ENCODE measurements around the gene XYLT1. TPM values are rescaled to one million over a fixed set of nuclear protein-coding genes. Genes with fewer than 3 reads are reported as not detected.
A peak's percentile ranks its signal among the peaks of the same experiment; 100 is the strongest.
"Not testable (repeated sequence)": the region's sequence is repeated elsewhere in the genome, so short reads cannot be mapped to it uniquely, and the experiment has no call there.

The XYLT1 gene
- total RNA-seq, 2 donors from 2014 or later: 6.0 to 15.2 TPM

DNA sequence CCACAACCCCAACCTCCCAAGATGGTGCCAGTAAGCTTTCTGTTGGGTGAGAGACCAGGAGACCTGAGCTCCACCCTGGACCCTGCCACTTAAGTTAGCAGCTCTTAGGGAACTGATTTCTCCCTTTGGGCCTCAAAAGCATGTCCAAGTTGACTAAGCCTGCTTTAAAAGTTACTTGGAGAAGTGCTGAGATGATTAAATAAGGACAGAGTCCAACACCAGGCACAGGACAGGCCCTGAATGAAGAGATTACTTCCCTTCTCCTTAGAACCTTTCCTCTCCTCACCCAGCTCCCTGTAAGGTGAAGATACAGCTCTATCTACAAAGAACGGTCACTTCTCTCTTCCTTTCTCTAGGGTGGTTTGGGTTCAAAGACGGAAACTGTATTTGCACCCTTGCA lies 162.6 kb downstream of the XYLT1 start:
- Histone ChIP-seq H3K36me3 (replicated peaks in 1 of 2; ENCODE audit: insufficient read depth in 1 of 2, low read depth in 2 of 2) (no peaks in the 10 kb centered on the region), H3K9me3 (no peaks in the 10 kb centered on the region), H3K27me3 (no peaks in the 10 kb centered on the region), H3K4me3 (no peak overlapping the region), H3K27ac (no peak overlapping the region), H3K4me1 (peaks cover 61% of the 10 kb centered on the region)
- TF ChIP-seq, protein P1, sequence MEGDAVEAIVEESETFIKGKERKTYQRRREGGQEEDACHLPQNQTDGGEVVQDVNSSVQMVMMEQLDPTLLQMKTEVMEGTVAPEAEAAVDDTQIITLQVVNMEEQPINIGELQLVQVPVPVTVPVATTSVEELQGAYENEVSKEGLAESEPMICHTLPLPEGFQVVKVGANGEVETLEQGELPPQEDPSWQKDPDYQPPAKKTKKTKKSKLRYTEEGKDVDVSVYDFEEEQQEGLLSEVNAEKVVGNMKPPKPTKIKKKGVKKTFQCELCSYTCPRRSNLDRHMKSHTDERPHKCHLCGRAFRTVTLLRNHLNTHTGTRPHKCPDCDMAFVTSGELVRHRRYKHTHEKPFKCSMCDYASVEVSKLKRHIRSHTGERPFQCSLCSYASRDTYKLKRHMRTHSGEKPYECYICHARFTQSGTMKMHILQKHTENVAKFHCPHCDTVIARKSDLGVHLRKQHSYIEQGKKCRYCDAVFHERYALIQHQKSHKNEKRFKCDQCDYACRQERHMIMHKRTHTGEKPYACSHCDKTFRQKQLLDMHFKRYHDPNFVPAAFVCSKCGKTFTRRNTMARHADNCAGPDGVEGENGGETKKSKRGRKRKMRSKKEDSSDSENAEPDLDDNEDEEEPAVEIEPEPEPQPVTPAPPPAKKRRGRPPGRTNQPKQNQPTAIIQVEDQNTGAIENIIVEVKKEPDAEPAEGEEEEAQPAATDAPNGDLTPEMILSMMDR (IDR thresholded peaks at IDR 0.05): no peak
- TF ChIP-seq POLR2A (IDR thresholded peaks at IDR 0.05): no peak
- intact Hi-C loops (cut with DNase I): no loop called here
- WGBS, 2 donors: 98 to 100% methylated on average over 2 of the region's 2 CpGs
- no peak for DNase-seq
- no peak for ATAC-seq

DNA sequence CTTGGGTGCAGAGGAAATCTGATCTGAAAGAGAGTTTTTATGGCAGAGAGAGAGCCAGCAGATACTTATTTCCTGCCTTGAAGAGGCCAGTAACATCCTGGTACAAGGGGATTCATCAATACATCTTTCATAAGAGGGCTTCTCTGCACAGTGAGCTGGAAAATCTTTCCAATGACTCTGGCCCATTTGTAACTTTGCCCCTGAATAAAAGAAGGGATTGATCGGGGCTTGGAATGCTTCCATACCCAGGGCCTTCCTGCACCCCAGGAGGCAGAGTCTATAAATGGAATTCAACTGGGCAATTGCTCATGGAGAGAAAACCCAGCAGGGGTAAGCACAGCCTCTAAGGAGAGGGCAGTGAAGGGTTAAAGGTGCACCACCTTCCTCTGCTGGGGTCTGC lies 163.3 kb downstream of the XYLT1 start:
- Histone ChIP-seq H3K4me3 (no peak overlapping the region), H3K4me1 (peaks cover 61% of the 10 kb centered on the region), H3K27ac (peak overlapping the region in 2 of 4 donors; percentile 29 to 94), H3K27me3 (no peaks in the 10 kb centered on the region), H3K9me3 (no peaks in the 10 kb centered on the region), H3K36me3 (replicated peaks in 1 of 2; ENCODE audit: insufficient read depth in 1 of 2, low read depth in 2 of 2) (no peaks in the 10 kb centered on the region)
- DNase-seq (no peak), ATAC-seq (no peak)
- intact Hi-C loops (cut with DNase I): no loop called here
- no peak for TF ChIP-seq POLR2A (IDR thresholded peaks at IDR 0.05)
- TF ChIP-seq, protein P1 (IDR thresholded peaks at IDR 0.05): no peak
- WGBS, 2 donors: 45 to 52% methylated on average over 1 of the region's 1 CpG

DNA sequence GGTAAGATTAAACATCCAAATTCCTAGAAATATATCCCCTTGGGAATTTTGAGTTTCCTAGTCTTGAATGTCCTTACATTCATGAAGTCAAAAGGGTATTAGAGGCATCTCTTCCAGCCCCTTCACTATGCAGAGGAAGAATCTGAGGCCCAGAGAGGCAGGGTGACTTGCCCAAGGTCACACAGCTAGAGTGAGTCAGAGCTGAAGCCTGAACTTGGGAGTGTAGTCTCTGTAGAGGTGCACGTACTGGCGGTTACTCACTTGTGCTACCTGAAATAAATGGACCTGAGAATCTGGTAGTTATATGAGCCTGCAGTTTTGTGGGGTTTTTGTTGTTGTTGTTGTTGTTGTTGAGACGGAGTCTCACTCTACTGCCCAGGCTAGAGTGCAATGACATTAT lies 164.0 kb downstream of the XYLT1 start:
- H3K27ac ChIP-seq: peak overlapping the region in 3 of 4 donors; percentile 23 to 99 (median 94)

DNA sequence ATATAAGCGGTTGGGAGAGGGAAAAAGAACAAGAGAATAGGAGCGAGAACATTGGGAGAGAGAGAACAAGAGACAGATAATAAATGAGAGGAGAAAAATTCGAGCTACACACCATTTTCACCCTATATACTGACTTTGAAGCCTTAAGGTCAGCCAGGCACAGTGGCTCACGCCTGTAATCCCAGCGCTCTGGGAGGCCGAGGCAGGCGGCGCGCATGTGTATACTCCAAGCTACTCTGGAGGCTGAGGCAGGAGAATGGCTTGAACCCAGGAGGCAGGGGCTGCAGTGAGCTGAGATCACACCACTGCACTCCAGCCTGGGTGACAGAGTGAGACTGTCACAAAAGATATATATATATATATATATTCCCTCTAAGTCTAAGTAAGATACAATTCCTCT lies 164.5 kb downstream of the XYLT1 start:
- H3K27me3 ChIP-seq; intact Hi-C loops (cut with DNase I); ATAC-seq; H3K9me3 ChIP-seq; DNase-seq; H3K4me3 ChIP-seq; H3K36me3 ChIP-seq (replicated peaks in 1 of 2; ENCODE audit: insufficient read depth in 1 of 2, low read depth in 2 of 2): not testable (repeated sequence)
- Histone ChIP-seq H3K27ac (peak overlapping the region; percentile 90 to 99 (median 94)), H3K4me1 (peaks cover 67% of the 10 kb centered on the region)
- 66 to 69% methylated on average over 9 of the region's 9 CpGs for WGBS, 2 donors

More for the DNA sequence above, 164.0 kb downstream of the XYLT1 start:
- TF ChIP-seq POLR2A (IDR thresholded peaks at IDR 0.05): no peak
- TF ChIP-seq, protein P1 (IDR thresholded peaks at IDR 0.05): no peak
- intact Hi-C loops (cut with DNase I): no loop called here
- no peak for ATAC-seq
- H3K27me3 ChIP-seq: no peaks in the 10 kb centered on the region
- WGBS, 2 donors: 74 to 83% methylated on average over 3 of the region's 3 CpGs
- H3K4me3 ChIP-seq: no peak overlapping the region
- peaks cover 64% of the 10 kb centered on the region for H3K4me1 ChIP-seq
- no peaks in the 10 kb centered on the region for H3K36me3 ChIP-seq (replicated peaks in 1 of 2; ENCODE audit: insufficient read depth in 1 of 2, low read depth in 2 of 2)
- no peaks in the 10 kb centered on the region for H3K9me3 ChIP-seq
- DNase-seq: no peak

DNA sequence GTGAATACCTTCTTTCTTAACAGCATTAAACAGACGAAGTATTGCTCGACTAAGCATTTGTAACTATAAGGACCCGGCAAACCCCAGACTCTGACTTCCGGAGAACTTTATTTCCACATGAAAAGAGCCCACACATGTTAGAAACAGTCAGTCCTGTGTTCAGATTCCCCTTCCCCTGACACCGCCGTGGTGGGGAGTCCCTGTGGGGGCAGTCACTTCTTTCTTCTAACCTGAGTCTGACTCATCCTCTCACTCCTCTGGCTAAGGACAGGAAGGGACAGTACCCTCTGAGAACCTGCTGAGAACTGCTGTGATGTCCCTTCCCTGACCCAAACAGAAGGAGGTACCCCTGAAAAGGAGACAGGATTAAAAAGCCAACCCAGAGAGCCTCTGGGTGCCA lies 165.1 kb downstream of the XYLT1 start:
- no peaks in the 10 kb centered on the region for H3K36me3 ChIP-seq (replicated peaks in 1 of 2; ENCODE audit: insufficient read depth in 1 of 2, low read depth in 2 of 2)
- peak overlapping the region; percentile 90 to 99 (median 94) for H3K27ac ChIP-seq
- no peaks in the 10 kb centered on the region for H3K27me3 ChIP-seq
- ATAC-seq (no peak), DNase-seq (no peak)
- no peak overlapping the region for H3K4me3 ChIP-seq
- intact Hi-C loops (cut with DNase I): no loop called here
- peaks cover 71% of the 10 kb centered on the region for H3K4me1 ChIP-seq
- TF ChIP-seq, protein P1 (IDR thresholded peaks at IDR 0.05): no peak
- no peak for TF ChIP-seq POLR2A (IDR thresholded peaks at IDR 0.05)
- no peaks in the 10 kb centered on the region for H3K9me3 ChIP-seq
- WGBS, 2 donors: 70 to 78% methylated on average over 6 of the region's 6 CpGs
